ENCODE measurements around the gene UFM1.
"Not testable (repeated sequence)": the region's sequence is repeated elsewhere in the genome, so short reads cannot be mapped to it uniquely, and the experiment has no call there.

Gene UFM1

DNA sequence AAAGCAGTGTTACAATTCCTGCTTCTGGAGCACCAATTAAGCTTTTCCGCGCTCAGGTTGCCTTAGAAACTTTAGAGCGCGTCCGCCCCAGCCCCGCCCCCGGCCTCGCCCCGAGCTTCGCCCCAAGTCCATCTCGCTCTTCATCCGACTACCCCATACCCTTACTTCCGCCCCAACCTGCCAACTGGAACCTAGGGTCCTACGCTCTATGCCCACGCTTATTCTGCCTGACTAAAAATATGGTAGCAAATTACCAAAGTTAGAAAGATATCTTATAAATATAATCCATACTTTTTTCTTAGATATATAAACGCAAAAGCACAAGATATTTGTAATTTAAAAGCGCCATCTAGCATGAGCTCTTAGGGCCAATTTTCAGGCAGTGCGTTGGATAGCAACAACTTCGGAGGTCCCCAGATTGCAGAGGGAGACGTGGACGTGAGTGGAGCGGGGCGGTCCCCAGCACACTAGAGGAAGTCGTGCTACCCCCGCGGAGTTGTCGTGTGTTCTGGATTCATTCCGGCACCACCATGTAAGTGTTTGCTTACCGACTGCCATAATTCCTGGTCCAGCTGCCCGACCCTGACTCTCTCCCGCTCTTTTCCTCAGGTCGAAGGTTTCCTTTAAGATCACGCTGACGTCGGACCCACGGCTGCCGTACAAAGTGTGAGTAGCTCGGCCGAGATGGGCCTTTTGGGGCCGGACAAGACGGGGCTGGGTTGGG is at the start of gene UFM1:
Gene UFM1 (plus strand): TSS at position 462 of the 724 bp plus-strand sequence. CDS start 69 bp downstream, at position 531.
- DNase-seq, result peak; percentile 95

DNA sequence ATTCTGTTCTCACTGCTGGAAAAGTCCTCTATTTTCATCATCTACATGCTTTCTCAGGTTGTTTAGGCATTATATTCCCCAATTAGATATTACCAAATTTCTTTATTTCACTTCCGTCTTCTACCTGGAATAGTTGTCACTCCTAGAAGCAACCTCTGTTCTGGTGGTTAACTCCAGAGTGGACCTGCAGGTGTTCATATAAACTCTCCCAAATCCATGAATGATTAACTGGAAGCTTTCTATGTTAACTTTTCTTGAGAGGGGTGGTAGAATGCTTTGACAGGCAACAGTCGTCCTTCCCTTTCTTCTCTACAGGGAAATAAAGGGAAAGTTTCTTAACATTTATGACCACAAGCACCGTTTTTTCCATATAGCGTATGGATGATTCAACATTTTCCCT is 48.4 kb upstream of the UFM1 start:
- DNase-seq, result no peak

DNA sequence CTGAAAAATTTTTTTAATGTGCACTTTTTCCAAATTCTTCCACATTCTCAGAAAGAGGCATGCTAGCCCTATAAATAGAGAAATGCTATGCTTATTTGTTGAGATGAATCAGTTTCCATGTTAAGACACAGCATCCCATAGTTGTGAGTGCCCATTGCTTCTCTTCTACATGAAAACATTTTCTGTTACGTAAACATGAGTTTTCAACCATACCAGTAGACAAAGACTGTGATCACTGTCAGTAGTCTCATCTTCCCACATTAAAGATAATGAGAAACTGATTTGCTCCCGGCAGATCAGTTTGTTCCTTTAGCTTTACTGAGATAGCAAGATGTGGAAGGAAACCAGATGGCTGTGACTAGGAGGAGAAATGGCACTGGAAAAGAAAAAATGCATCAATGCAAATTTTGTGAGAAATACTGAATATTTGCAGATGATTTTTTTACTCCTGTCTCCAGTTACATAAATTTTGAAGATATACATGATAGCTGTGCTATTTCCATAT is 45.8 kb upstream of the UFM1 start:
- DNase-seq, result no peak

DNA sequence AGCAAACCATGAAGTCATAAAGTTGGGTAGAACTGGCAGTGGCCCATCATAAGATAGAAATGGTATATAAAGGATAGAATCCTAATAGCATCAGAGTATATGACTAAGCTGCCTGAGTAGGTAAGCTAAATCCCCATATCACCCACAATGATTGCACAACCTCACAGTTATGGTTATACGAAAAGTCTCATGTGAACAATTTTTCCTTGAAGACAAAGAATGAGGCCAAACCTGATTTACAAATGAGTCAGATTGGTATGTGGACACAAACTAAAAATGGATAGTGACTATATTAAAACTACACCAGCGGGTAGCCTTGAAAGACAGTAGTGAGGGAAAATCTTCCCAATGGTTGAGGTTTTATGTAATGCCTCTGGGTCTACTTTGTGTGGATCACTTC is 40.9 kb upstream of the UFM1 start:
- DNase-seq, result no peak

DNA sequence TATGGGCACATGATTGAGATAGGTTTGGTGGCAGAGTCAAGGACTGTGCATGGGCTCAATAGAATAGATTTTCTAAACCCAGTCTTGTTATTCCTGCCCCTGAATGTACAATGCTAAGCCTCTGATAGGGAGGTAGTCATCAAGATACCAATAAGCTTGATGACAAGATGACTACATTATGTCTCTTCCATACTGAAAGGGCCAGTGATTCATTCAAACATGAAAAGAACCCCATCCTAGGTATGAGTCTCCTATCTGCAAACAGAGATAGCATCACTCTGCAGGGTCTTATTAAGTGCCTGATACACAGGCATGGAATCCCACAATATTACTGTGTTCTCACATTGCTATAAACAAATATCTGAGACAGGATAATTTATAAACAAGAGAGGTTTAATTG is 40.3 kb upstream of the UFM1 start:
- no peak for DNase-seq

DNA sequence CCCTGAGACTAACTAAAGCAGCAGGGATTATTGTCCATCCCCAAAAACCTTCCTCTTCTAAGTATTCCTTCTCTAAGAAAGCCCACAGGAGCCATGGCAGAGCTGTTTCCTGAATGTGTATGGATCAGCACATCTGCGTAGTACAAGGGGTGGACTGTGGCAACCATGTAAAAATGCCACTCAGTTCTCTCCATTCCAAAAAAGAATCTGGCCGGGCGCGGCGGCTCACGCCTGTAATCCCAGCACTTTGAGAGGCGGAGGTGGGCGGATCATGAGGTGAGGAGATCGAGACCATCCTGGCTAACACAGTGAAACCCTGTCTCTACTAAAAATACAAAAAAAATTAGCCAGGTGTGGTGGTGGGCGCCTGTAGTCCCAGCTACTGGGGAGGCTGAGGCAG is 38.5 kb upstream of the UFM1 start:
- not testable (repeated sequence) for DNase-seq

DNA sequence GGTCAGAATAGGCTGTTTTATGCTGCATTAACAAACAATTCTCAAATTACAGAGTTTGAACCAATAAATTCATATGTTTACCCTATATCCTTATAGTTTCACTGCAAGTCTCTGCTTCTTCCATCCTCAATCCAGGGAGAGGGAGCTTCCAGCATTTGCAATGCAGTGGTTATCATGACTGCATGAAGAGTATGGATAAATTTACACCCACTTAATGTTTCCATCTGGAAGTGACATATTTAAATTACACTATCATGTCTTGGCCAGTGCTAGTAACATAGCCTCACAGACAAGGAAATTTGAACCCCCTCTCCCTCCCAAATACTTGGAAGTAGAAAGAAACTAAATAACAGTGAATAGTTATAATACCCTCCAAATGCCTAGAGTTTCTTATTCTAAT is 33.5 kb upstream of the UFM1 start:
- DNase-seq, result no peak

DNA sequence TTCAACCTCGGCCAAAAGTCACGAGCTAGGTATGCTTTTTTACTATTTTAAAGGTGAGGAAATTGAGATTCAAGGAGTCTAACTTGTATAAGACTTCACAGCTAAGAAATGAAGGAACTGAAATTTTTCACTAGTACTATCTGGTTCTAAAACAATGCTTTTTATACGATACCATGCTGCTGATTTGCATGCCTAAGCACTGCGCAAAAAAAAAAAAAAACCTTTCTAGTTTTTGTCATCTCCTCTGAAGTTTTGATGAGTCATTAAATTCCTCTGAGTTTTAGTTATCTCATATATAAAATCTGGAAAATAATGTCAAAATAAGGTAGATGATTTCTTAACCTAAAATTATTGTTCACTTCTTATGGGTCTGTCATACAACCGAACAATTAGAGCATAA is 28.0 kb upstream of the UFM1 start:
- no peak for DNase-seq

DNA sequence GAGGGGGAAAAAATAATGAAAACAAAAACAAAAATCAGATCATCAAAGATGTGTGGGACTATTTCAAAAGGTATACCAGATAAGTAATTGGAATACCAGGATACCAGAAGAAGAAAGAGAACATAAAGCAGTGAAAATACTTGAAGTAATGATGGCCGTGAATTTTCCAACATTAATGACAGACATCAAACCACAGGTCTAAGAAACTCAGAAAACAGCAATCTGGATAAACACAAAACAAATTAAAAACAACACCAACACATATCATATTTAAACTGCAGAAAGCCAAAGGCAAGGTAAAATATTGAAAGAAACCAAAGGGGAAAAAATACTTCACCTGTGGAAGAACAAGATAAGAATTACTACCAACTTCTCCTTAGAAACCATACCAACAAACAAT is 24.2 kb upstream of the UFM1 start:
- no peak for DNase-seq

DNA sequence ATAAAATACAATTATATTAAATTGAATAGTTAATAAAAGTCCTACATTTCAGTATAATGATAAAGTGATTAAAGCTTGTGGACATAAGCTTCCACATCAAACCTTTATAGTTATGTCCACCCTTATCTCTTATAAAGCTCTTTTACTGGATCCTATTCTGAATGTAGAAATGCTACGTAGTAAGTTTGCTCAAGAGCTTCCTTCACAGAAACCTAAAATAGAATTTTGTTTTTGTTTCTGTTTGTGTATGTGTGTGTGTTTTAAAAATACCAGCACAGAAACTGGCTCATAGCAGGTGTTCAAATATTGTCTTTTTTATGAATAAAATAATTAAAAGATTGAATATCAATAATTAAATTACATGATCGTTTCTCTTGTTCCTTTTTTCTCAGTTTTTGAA is 21.0 kb upstream of the UFM1 start:
- DNase-seq, result no peak

DNA sequence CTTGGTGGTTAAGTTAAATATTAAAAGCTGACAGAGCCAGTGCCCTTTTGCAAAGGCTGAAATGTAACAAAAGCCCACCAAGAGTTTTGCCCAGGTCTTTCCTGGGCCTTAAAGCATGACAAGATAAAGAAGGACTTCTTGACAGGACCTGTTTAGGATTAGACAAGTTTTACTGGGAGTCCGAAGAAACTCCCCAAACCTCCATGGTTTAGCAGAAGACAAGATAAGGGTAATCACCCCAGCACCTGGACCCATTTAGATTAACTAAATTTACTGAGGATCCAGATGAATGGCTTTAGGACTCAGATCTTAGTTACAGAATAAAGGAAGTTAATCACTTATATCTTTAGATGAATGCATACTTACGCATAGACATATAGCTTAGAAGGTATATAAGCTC is 14.8 kb upstream of the UFM1 start:
- no peak for DNase-seq

DNA sequence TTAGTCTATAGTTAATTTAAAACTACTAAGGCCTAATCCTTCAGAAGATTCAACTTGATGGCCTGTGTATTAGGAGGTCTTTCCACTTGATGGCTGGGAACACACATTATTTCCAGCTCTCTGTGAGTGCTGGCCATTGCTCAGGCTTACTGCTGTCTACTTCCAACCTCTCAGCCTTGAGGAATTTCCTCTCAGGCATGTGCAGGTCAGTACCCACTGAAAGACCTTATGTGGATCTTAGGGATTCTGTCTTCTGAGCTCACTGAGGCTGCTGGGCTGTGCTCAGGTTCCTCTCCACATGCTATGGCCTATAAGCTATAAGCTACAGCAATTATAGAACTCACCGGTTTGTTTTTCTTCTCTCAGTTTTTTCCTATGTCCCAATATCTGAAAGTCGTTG is 11.6 kb upstream of the UFM1 start:
- DNase-seq, result no peak

DNA sequence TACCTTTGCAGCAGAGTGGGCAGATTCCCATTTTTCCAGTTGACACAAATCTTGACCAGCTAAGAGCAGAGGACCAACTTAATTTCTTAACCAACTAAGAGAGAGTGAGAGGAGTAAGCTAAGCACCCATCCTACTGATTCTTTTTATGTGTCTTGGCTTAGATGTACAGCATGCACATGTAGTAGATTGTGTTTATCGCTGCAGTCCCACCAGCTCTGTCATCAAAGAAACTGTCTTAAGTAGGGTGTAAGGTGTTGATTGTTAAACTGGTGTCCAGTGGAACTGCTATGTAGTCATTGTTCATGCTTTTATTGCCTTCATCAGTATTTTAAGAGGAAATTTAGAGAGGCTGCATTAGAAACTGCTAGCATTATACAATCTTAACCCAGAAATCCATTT is 9.0 kb upstream of the UFM1 start:
- no peak for DNase-seq

DNA sequence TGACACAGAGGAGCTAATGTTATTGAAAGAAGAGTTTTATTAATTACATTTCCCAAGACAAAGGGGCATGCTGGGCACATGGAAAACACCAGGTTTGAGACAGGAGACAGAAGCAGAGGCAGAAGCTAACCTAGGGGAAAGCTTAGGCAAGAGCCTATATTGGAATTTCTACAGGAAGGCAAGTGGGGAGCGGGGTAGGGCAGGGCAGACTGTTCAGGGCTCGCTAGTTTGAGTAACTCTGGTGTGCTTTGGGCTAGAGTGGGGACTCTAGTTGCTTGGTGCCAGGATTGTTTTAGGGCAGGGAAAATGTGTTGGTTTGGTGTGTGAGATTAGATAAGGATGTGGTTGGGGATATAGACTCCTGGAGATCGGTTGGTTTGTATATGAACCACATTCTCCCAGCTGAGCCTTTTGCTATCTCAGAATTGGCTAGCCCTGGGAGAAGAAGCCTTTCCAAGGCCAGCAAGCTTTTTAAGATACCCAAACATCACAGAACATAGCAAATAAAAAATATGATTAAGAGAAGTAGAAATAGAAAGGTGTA is 8.4 kb upstream of the UFM1 start:
- DNase-seq, result no peak

DNA sequence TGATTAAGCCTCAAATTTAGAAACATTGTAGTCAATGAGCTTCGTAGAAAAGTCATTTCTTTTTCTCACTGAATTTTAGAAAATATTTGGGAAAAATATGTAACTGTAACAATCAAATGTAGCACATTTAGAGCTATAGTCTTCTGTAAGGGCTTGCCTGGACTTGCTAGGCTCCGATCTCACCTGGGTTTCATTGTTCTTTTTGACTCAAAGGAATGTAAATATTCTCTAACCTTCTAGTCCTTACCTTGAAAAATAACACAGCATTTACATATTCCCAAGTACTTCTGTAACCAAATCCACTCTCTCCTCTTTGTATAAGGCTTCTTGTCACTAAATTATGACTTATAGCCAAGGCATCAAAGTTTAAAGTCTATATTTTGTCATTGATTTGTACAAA is 2.9 kb upstream of the UFM1 start:
- no peak for DNase-seq

DNA sequence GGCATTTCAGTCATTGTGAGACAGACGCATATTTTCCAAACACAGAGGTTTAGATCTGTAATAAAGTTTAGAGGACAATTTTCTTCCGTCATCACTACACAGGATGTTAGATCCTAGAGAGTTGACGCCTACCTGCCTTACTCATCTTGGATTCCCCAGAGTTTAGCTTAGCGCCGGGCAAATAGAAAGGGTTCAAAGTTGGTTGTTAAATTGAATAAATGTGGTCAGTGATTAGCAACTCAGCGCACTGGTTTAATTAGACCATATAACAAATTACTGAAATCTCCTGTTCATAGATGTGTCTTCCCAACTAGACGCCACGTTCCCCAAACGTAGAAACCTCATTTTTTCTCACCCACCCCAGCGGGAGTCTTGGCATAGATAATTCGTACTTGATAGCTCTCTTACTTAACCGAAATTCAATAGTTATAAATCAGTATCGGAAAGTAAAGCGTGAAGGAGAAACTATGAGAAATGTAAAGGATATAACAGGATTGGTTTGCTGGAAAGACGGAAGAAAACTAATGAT is 726 bp upstream of the UFM1 start:
- DNase-seq, result peak; percentile 59

DNA sequence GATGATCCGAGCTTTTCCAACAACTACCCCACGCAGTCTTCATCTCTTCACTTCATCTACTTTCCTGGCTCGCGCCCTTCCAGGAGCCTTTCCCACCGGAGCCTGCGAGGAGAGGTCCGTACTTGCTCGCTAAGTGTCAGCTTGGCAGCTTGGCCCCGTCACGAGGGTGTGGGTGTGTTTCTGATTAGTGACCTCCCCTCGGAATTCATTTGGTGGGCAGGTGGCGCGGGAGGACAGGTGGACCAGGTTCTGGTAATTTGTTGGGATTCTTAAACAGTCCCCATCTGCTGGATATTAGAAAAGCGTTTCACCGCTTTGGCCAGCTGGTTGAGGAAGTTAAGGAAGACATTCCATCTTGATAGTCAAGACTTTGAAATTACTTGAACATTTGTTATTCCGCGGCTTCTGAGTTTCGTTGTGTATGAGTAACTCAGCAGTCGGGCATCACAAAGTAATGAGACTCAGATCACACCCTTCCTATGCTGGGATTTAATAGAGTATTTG is 515 bp downstream of the UFM1 start:
- no peak for DNase-seq

DNA sequence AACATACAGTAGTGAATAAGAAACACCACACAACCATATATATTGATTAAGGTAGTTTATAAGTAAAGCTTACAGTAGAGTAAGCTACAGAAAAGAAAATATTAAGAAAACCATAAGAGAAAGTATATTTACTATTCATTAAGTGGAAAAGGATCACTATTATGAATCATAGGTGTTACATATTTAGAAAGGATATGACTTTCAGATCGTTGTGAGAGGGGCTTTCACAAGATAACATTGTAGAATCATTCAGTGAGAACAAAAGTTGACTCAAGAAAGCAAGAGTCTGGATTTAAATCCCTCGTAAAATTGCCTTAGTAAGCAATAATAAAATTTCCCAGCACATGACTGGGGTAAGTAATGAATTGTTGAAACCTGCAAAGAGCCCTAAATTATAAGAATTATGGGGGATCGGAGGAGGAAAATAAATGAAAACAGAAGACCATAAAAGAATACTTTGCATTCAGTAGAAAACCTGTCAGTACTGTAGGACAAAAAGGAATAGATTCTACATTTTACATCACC is 6.0 kb downstream of the UFM1 start:
- DNase-seq, result no peak

DNA sequence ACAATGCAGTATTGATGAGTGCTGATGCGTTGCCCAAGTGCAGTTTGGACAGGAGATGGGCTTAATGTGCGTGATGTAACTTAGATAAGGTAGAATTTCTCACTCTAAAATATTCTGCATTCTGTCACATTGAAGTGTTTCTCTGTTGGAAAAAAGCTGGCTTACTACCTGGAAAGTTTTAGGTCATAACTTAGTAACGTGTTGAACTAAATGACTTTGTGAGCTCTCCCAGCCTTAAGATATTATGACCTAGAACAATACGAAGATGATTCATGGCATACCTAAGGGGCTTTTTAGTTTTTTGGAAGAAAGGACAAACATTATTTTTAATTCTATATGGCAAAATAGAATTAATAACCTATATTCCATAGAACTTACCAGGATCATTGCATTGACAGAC is 9.0 kb downstream of the UFM1 start:
- no peak for DNase-seq

DNA sequence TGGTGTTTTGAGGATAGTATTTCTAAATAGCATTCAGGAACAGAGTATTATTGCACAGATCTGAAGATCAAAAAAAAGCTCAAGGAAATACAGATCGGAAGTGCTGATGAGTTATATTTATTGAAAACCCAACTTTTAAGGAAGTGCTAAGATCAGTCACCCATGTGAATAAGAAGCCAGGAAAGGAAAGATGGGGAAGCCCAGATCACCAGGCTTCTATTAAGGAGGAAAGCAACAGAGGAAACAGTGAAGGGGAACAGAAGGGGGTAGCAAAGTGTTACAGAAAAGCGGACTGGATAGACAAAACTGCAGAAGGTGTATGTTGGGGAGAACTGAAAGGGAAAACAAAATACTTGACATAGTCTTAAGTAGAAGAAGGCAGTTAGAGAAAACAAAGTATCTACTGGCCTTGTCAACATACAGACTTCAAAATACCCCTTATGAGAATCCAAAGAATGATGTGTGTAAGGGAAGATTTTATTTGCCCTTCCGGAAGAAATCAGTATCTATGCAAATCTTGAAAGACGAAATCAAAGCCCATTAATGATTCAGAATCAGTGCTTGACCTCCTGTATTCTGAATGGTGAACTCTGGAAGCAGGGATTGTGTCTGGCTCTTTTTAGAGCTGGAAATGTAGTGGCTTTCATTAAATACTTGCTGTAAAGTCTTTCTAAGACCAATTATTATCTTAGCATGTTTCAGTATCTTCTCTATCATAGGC is 12.1 kb downstream of the UFM1 start:
- DNase-seq, result no peak

DNA sequence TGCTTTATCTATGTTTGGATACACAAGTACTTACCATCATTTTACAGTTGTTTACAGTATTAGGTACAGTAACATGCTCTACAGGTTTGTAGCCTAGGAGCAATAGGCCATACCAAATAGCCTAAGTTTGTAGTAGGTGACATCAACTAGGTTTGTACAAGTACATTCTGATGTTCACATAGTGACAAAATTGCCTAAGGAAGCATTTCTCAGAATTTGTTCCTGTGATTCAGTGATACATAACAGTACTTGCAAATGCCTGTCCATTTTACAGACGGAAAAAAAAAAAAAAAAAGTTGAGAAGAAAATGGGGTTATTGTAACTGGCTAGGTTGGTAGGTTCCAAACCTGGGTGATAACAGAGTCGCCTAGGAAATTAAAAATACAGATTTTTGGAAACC is 13.6 kb downstream of the UFM1 start:
- no peak for DNase-seq

DNA sequence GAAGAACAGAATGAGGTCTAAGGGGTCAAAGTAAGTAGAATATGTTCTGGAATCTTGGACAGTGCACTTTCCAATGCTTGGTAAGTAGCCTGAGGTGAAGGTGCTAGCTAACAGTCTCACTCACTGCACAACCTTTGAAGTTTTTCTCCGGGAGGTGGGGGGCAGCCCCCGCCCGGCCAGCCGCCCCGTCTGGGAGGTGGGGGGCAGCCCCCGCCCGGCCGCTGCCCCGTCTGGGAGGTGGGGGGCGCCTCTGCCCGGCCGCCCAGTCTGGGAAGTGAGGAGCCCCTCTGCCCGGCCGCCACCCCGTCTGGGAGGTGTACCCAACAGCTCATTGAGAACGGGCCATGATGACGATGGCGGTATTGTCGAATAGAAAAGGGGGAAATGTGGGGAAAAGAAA is 14.1 kb downstream of the UFM1 start:
- DNase-seq, result not testable (repeated sequence)

DNA sequence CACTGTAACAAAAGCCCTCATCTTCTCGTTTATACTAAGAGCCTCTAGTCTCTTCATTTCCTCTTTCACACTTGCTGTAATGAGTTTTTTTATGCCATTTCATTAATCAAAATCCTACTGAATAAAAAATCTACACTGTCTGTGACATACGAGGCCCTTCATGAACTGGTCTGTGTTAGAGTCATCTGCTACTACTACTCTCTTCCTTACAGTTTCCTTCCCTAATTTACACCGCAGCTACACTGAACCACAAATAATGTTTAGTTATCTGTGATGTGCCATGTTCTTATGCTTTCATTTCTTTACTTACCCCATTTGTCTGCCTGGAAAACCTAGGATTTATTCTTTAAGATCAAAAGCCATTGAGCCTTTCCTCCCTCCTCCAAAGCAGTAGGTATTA is 16.0 kb downstream of the UFM1 start:
- no peak for DNase-seq
